Hippocampal formation (tissue), 2 donors: Measurements from ENCODE around the gene MCUB.
"Not testable (repeated sequence)": the region's sequence is repeated elsewhere in the genome, so short reads cannot be mapped to it uniquely, and the experiment has no call there.

Experiments used
- DNase-seq, 2 donors: peaks; one replicate each; lab custom pipeline; 2025; lab: John Stamatoyannopoulos, UW

MCUB gene

GRCh38 chr4:109578846-109579245 is 18.8 kb downstream of the MCUB start:
- DNase-seq, result no peak

DNA sequence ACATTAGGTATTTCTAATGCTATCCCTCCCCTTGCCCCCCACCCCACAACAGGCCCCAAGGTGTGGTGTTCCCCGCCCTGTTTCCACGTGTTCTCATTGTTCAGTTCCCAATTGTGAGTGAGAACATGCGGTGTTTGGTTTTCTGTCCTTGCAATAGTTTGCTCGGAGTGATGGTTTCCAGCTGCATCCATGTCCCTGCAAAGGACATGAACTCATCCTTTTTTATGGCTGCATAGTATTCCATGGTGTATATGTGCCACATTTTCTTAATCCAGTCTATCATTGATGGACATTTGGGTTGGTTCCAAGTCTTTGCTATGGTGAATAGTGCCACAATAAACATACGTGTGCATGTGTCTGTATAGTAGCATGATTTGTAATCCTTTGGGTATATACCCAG is 20.0 kb downstream of the MCUB start:
- not testable (repeated sequence) for DNase-seq

DNA sequence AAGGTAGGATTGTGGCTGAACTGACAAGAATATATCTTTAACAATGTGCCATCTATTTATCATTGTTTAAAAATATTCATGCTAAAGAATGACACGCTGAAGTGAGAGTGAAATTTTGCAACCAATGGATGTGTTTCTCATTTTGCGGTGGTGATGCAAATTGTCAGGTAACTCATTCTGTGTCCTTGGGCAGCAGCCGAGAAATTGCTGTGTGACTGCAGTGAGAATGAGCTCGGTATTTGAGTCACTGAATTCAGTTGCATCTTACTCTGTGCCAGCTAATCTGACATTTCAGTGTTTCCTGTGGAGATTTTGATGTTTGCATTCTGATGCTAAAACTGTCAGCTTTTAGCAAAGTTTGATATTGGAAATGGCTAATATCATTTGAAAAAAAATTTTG is 28.1 kb downstream of the MCUB start:
- no peak for DNase-seq

GRCh38 chr4:109589119-109589518 is 29.1 kb downstream of the MCUB start:
- no peak for DNase-seq

- DNase-seq, result no peak
These were observed 29.6 kb downstream of the MCUB start for GRCh38 chr4:109589605-109590004.

- DNase-seq, result no peak
These were observed 30.9 kb downstream of the MCUB start for GRCh38 chr4:109590905-109591304.

GRCh38 chr4:109592367-109592766 is 32.3 kb downstream of the MCUB start:
- no peak for DNase-seq

- not testable (repeated sequence) for DNase-seq
These were observed 35.1 kb downstream of the MCUB start for GRCh38 chr4:109595123-109595522.

- not testable (repeated sequence) for DNase-seq
These were observed 36.5 kb downstream of the MCUB start for GRCh38 chr4:109596420-109597085.

GRCh38 chr4:109599046-109599652 is 39.1 kb downstream of the MCUB start:
- no peak for DNase-seq

DNA sequence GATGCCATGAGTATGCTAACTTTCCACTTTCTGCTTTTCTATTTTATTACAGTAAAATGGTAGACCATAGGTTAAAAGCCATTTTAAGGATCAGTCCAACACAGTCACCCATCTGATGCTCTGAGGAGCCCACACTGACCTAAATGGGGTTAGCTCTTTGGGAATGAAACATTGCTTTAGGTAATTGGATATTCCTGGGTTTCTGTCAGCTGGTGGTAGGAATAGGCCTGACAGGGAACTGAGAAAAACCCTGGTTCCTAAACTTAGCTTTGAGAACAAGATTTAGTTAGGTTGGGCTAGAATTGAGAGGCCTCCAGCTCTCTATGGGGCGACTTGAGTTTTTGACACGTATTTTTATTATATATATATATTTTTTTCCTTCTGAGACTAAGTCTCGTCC is 40.4 kb downstream of the MCUB start:
- DNase-seq, result no peak

DNA sequence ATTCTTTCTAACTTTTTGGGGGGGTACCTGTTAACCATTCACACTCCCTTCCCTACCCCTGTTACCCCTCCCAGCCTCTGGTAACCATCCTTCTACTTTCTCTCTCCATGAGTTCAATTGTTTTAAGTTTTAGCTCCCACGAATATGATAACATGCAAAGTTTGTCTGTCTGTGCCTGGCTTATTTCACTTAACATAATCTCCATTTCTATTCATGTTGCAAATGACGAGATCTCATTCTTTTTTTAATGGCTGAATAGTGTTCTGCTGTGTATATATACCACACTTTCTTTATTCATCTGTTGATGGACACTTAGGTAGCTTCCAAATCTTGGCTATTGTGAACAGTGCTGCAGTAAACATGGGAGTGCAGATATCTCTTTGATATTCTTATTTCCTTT is 41.3 kb downstream of the MCUB start:
- DNase-seq, result no peak

- no peak for DNase-seq
These were observed 47.9 kb downstream of the MCUB start for GRCh38 chr4:109607976-109608375.

GRCh38 chr4:109608879-109609278 is 48.8 kb downstream of the MCUB start:
- DNase-seq, result no peak

DNA sequence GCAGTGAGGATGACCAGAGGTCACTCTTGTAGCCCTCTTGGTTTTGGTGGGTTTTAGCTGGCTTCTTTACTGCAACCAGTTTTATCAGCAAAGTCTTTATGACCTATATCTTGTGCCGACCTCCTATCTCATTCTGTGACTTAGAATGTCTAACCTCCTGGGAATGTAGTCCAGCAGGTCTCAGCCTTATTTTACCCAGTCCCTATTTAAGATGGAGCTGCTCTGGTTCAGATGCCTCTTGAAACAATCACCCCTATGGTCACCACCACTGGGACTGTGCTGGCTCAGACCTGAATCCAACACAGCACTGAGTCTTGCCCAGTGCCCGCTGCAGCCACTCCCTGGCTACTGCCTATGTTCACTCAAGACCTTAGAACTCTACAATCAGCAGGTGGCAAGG is 49.4 kb downstream of the MCUB start:
- DNase-seq, result no peak

DNA sequence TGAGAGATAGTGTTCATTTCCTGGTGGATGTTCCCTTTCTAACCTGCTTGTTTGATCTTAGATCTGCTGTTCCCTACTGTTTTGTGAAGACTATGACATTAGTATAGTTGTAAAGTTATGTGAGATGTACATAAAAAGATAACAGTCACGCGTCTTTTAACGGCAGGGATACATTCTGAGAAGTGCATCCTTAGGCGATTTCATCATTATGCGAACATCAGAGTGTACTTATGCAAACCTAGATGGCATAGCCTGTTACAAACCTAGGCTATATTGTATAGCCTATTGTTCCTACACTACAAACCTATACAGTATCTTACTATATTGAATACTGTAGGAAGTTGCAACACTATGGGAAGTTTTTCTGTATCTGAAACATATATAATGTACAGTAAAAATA is 50.4 kb downstream of the MCUB start:
- DNase-seq, result no peak

DNA sequence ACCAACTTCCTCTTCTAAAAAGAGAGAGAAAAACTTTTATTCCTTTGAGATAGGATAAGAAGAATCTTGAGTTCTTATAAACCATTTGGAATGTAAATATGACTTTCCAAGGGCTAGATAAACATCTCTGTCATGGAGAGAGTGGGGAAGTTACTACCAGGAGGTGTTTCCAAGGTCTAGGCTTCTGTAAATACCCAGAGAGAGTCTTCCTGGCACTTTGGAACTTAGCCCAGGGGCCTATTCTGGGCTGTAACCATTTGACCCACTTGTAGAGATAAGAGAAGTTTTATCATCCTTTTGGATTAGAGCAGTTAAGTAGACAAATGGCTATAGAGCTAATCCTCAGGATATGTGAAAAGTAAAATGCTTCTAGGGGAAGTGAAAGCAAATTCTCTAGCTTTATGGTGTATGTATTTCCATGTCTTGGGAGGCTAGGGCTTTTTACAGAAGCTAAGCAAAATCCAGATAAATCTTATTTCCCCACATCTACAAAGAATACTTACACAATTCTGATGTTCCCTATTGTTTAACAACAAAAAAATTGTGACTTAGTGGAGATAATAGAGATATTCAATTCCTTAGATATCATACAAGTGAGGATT is 51.1 kb downstream of the MCUB start:
- no peak for DNase-seq

DNA sequence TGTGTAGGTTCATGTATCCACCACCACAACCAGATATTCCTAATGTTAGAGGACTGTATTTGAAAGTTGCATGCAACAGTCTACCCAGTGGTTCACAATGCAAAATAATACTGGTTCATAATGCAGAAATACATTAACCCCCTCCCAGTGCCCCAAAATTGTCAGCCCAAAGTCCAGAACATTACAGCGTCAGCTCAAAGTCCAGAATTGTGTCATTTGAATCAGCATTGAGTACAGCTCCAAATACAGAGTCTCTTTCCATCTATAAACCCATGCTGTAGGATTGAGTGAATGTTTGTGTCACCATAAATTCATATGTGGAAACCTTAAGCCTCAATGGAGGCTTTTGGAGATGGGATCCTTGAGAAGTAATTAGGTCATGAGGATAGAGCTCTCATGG is 54.0 kb downstream of the MCUB start:
- DNase-seq, result no peak

DNA sequence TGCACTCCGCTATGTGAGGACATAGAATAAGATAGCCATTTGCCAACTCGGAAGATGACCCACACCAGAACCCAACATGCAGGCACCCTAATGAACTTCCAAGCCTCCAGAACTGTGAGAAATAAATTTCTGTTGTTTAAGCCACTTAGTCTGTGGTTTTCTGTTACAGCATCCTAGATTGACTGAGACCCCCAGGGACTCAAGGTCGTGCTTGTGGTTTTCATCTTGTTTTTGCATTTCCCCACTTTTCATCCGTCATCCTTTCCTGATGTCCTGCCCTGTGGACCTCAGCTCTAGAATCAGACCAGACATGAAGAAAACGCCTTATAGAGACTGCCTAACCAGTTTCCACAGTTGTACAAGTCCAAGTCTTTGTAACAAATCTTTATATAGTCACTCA is 54.4 kb downstream of the MCUB start:
- DNase-seq, result no peak

DNA sequence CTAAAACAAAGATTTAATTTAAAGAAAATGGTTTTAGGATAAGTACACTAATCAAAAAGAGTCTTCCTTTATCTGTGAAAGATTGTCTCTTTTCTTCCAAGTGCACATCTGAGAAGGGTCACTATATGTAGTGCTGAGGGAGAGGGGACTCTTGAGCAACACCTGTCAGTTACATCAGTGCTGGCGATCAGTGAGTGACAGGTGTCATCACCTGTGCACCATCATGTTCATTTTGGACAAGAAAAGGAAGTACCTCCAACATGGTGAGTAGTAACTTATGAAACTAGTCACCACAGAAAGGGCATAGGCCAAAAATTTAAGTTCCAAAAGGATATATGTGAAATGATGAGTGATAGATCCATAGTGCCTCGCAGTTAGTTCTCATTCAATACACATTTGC is 55.7 kb downstream of the MCUB start:
- DNase-seq, result no peak

DNA sequence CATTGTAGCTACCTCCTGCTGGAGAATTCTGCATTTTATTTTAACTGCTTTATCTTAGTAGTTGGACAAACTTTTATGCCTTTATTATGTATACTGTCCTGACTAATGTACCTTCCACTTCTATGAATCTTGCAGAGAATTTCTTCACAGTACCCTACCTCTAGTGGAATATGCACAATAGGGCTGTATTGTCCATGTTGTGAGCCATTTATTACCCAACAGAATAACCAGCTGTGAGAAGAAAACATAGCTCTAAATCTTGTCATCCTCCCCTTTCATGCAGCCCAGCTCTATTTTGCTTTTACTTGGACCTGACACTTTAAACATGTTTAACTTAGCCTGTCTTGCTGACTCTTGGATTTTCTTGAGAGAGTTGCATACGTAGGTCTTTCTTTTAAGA is 56.2 kb downstream of the MCUB start:
- no peak for DNase-seq

- no peak for DNase-seq
These were observed 62.6 kb downstream of the MCUB start for GRCh38 chr4:109622626-109623025.

DNA sequence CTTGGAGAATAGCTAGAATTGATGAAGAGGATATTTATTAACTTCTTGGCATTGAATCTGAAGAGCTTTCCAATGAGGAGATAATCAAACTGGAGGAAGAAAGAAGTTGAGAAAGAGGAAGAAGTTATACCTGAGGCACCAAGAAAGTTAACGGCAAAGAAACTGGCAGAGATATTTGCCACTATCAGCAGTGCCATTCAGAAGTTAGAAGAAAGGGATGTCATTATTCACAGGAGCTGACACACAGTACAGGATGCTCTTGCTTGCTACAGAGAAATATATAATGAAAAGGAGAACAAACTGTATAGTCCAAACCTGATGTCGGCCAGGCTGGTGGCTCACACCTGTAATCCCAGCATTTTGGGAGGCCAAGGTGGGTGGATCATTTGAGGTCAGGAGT is 64.5 kb downstream of the MCUB start:
- DNase-seq, result no peak

DNA sequence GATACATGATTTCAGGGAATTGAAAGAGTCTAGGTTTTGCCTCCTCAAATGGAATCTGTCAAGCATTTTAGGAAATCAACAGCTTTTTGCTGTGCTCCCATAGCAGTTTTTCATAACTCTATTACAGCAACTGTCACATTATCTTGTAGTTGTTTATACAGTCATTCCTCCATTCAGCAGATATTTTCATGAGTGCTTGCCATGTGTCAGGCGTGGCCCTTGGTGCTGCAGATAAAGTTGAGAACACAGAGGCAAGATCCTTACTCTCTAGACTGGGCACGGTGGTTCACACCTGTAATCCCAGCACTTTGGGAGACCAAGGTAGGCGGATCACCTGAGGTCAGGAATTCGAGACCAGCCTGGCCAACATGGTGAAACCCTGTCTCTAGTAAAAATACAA is 67.3 kb downstream of the MCUB start:
- no peak for DNase-seq
